Mammary epithelial cell (primary cell): Measurements from ENCODE around the gene A2ML1.
"Not testable (repeated sequence)": the region's sequence is repeated elsewhere in the genome, so short reads cannot be mapped to it uniquely, and the experiment has no call there.

Experiments used
- EZH2 ChIP-seq: IDR thresholded peaks from 2 replicates; pipeline ENCODE4 v1.6.1; 2012; ENCODE audit warnings: low read length, inconsistent platforms, borderline replicate concordance
- TF ChIP-seq, protein P1 (sequence below), 2 donors: IDR thresholded peaks in 1 of 2; conservative IDR thresholded peaks in 1 of 2; 2 replicates each; pipeline ENCODE4 v1.5.1; 2011 to 2012; ENCODE audit warnings: inconsistent platforms in 2 of 2, low read length in 2 of 2, mild to moderate bottlenecking in 2 of 2, control low read depth in 1 of 2, low read depth in 1 of 2; ENCODE audit not compliant: insufficient read depth in 1 of 2; ENCODE audit errors: extremely low read depth in 1 of 2

DNA sequence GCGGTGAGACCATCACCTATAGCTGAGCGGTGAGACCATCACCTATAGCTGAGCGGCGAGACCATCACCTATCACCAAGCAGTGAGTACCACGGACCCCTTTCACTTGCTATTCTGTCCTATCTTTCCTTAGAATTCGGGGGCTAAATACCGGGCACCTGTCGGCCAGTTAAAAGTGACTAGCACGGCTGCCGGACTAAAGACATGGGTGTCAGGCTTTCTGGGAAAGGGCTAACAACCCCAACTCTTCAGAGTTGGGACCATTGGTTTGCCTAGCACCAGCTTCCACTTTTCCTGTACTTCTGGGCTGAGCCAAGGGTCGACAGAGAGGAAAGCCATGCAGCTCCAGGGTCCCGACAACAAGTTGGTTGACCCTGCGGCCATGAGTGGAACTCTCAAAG is 33.7 kb upstream of the A2ML1 start:
- TF ChIP-seq, protein P1, sequence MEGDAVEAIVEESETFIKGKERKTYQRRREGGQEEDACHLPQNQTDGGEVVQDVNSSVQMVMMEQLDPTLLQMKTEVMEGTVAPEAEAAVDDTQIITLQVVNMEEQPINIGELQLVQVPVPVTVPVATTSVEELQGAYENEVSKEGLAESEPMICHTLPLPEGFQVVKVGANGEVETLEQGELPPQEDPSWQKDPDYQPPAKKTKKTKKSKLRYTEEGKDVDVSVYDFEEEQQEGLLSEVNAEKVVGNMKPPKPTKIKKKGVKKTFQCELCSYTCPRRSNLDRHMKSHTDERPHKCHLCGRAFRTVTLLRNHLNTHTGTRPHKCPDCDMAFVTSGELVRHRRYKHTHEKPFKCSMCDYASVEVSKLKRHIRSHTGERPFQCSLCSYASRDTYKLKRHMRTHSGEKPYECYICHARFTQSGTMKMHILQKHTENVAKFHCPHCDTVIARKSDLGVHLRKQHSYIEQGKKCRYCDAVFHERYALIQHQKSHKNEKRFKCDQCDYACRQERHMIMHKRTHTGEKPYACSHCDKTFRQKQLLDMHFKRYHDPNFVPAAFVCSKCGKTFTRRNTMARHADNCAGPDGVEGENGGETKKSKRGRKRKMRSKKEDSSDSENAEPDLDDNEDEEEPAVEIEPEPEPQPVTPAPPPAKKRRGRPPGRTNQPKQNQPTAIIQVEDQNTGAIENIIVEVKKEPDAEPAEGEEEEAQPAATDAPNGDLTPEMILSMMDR (conservative IDR thresholded peaks at IDR 0.05 in 1 of 2, IDR thresholded peaks at IDR 0.05 in 1 of 2; ENCODE audit: extremely low read depth in 1 of 2, insufficient read depth in 1 of 2, low read depth in 1 of 2, low read length in 2 of 2): not testable (repeated sequence)
- TF ChIP-seq EZH2: not testable (repeated sequence)
